ENCODE measurements around the gene FAM186B.

FAM186B gene

GRCh38 chr12:49609059-49609874 lies 3.8 kb upstream of the FAM186B start:
- DNase-seq: no peak

GRCh38 chr12:49604856-49605255 lies 583 bp downstream of the FAM186B start:
- DNase-seq: no peak

GRCh38 chr12:49603721-49604120 lies 1.7 kb downstream of the FAM186B start:
- no peak for DNase-seq

- no peak for DNase-seq
Measured at GRCh38 chr12:49599961-49600360, 5.5 kb downstream of the FAM186B start.

GRCh38 chr12:49598527-49598926 lies 6.9 kb downstream of the FAM186B start:
- no peak for DNase-seq

GRCh38 chr12:49588721-49589516 lies 16.5 kb downstream of the FAM186B start:
- no peak for DNase-seq

GRCh38 chr12:49588281-49588680 lies 17.2 kb downstream of the FAM186B start:
- no peak for DNase-seq

- DNase-seq: no peak
Measured at GRCh38 chr12:49587174-49587908, 18.1 kb downstream of the FAM186B start.

- DNase-seq: no peak
Measured at GRCh38 chr12:49585477-49586459, 19.7 kb downstream of the FAM186B start.

- DNase-seq: no peak
Measured at GRCh38 chr12:49584591-49584990, 20.8 kb downstream of the FAM186B start.

GRCh38 chr12:49583366-49584094 lies 21.9 kb downstream of the FAM186B start:
- DNase-seq: no peak

- no peak for DNase-seq
Measured at GRCh38 chr12:49582850-49583249, 22.6 kb downstream of the FAM186B start.

GRCh38 chr12:49582201-49582600 lies 23.2 kb downstream of the FAM186B start:
- no peak for DNase-seq

GRCh38 chr12:49580572-49581535 lies 24.6 kb downstream of the FAM186B start:
- no peak for DNase-seq

- no peak for DNase-seq
Measured at GRCh38 chr12:49578471-49579112, 26.8 kb downstream of the FAM186B start.

- no peak for DNase-seq
Measured at GRCh38 chr12:49577589-49578315, 27.7 kb downstream of the FAM186B start.

GRCh38 chr12:49568442-49569162 lies 36.8 kb downstream of the FAM186B start:
- no peak for DNase-seq
